NCI-H2081 treated with DMSO at 0.1 percent for 48 hours (cell line): ENCODE data around the gene EID1.
"Not testable (repeated sequence)": the region's sequence is repeated elsewhere in the genome, so short reads cannot be mapped to it uniquely, and the experiment has no call there.

ENCODE experiments used
- DNase-seq: peaks from one replicate; lab custom pipeline; 2025; lab: John Stamatoyannopoulos, UW

The EID1 gene

GRCh38 chr15:48877630-48878595 lies at the start of gene EID1:
Gene EID1 (plus strand): TSS chr15:48878134. CDS start chr15:48878177, 43 bp downstream.
- DNase-seq: peak; percentile 79

GRCh38 chr15:48828471-48828870 lies 49.5 kb upstream of the EID1 start:
- DNase-seq: no peak

- DNase-seq: no peak
These were observed 49.0 kb upstream of the EID1 start for GRCh38 chr15:48828906-48829305.

- DNase-seq: no peak
These were observed 45.3 kb upstream of the EID1 start for GRCh38 chr15:48832648-48833047.

GRCh38 chr15:48833526-48834239 lies 44.3 kb upstream of the EID1 start:
- DNase-seq: no peak

- no peak for DNase-seq
These were observed 43.2 kb upstream of the EID1 start for GRCh38 chr15:48834756-48835155.

GRCh38 chr15:48842501-48842900 lies 35.4 kb upstream of the EID1 start:
- no peak for DNase-seq

GRCh38 chr15:48845123-48845522 lies 32.8 kb upstream of the EID1 start:
- no peak for DNase-seq

GRCh38 chr15:48850648-48851047 lies 27.3 kb upstream of the EID1 start:
- no peak for DNase-seq

- DNase-seq: no peak
These were observed 26.0 kb upstream of the EID1 start for GRCh38 chr15:48851956-48852355.

- not testable (repeated sequence) for DNase-seq
These were observed 23.5 kb upstream of the EID1 start for GRCh38 chr15:48854434-48854833.

GRCh38 chr15:48855501-48856440 lies 22.2 kb upstream of the EID1 start:
- DNase-seq: no peak

- DNase-seq: no peak
These were observed 21.0 kb upstream of the EID1 start for GRCh38 chr15:48856942-48857341.

- no peak for DNase-seq
These were observed 19.5 kb upstream of the EID1 start for GRCh38 chr15:48858401-48858800.

- DNase-seq: no peak
These were observed 18.5 kb upstream of the EID1 start for GRCh38 chr15:48859426-48859825.

- DNase-seq: peak; percentile 47
These were observed 16.0 kb upstream of the EID1 start for GRCh38 chr15:48861813-48862431.

GRCh38 chr15:48862705-48863104 lies 15.2 kb upstream of the EID1 start:
- no peak for DNase-seq

- no peak for DNase-seq
These were observed 12.4 kb upstream of the EID1 start for GRCh38 chr15:48865370-48866079.

- DNase-seq: no peak
These were observed 11.8 kb upstream of the EID1 start for GRCh38 chr15:48866141-48866563.

- DNase-seq: no peak
These were observed 9.9 kb upstream of the EID1 start for GRCh38 chr15:48868023-48868422.

- no peak for DNase-seq
These were observed 9.4 kb upstream of the EID1 start for GRCh38 chr15:48868536-48868935.
